RWPE2 (cell line): ENCODE data around the gene CREB3L4.
A peak's percentile ranks its signal among the peaks of the same experiment; 100 is the strongest.

Experiments used
- ATAC-seq: fragments of 200-7000 bp; cut with Tn5 transposase; 3 replicates; pipeline ENCODE4 v1.9.1; 2021; ENCODE audit warnings: low read depth
- DNase-seq: peaks from one replicate; pipeline ENCODE4 v3.0.0-alpha.2; 2020; ENCODE audit warnings: low spot score
- H3K27ac ChIP-seq: fragments of 450-650 bp; 2 replicates; pipeline ENCODE4 v1.5.1; 2017; ENCODE audit warnings: mild to moderate bottlenecking; ENCODE audit not compliant: poor library complexity, severe bottlenecking
- H3K27me3 ChIP-seq: fragments of 250-450 bp; sonication (Bioruptor Pico); 2 replicates; pipeline ENCODE4 v1.5.1; 2021; ENCODE audit warnings: mild to moderate bottlenecking, moderate library complexity; ENCODE audit not compliant: insufficient read depth, poor library complexity, severe bottlenecking
- H3K36me3 ChIP-seq: fragments of 250-450 bp; sonication (Bioruptor Pico); 2 replicates; pipeline ENCODE4 v1.5.1; 2020; ENCODE audit warnings: low read depth, mild to moderate bottlenecking, moderate library complexity
- H3K4me1 ChIP-seq: fragments of 250-450 bp; sonication (Bioruptor Pico); 2 replicates; pipeline ENCODE4 v1.5.1; 2021; ENCODE audit warnings: mild to moderate bottlenecking, moderate library complexity; ENCODE audit not compliant: insufficient read depth, poor library complexity, severe bottlenecking
- H3K4me3 ChIP-seq: fragments of 250-450 bp; sonication (Bioruptor Pico); 2 replicates; pipeline ENCODE4 v1.5.1; 2021; ENCODE audit warnings: mild to moderate bottlenecking, moderate library complexity; ENCODE audit not compliant: severe bottlenecking
- H3K9me3 ChIP-seq: fragments of 250-450 bp; sonication (Bioruptor Pico); 2 replicates; pipeline ENCODE4 v1.5.1; 2021; ENCODE audit warnings: mild to moderate bottlenecking, moderate library complexity; ENCODE audit not compliant: severe bottlenecking
- CTCF ChIP-seq: fragments of 450-650 bp; IDR thresholded peaks from one replicate; pipeline ENCODE4 v1.5.1; 2017; ENCODE audit warnings: mild to moderate bottlenecking, moderate library complexity; ENCODE audit not compliant: poor library complexity, severe bottlenecking

The CREB3L4 gene

GRCh38 chr1:153946622-153947241, 21.0 kb upstream of the CREB3L4 start, which contains the start of gene DENND4B:
Gene DENND4B (minus strand): TSS chr1:153946718. CDS start chr1:153944374, 2,344 bp downstream.
- Histone ChIP-seq H3K4me3 (peak within 1 kb of the TSS; percentile 77), H3K27me3 (no peaks in the 10 kb centered on the region), H3K27ac (peak within 1 kb of the TSS; percentile 76), H3K9me3 (no peaks in the 10 kb centered on the region), H3K4me1 (no peaks in the 10 kb centered on the region), H3K36me3 (peaks cover 48% of the 10 kb centered on the region)
- ATAC-seq (peak; percentile 91), DNase-seq (no peak)
- TF ChIP-seq CTCF: peak; percentile 98

GRCh38 chr1:153951183-153951582, 16.5 kb upstream of the CREB3L4 start:
- no peak for DNase-seq
- Histone ChIP-seq H3K27me3 (no peaks in the 10 kb centered on the region), H3K36me3 (peaks cover 46% of the 10 kb centered on the region), H3K27ac (no peak overlapping the region), H3K4me3 (no peak overlapping the region), H3K4me1 (no peaks in the 10 kb centered on the region), H3K9me3 (no peaks in the 10 kb centered on the region)
- ATAC-seq: no peak
- no peak for TF ChIP-seq CTCF

DNA sequence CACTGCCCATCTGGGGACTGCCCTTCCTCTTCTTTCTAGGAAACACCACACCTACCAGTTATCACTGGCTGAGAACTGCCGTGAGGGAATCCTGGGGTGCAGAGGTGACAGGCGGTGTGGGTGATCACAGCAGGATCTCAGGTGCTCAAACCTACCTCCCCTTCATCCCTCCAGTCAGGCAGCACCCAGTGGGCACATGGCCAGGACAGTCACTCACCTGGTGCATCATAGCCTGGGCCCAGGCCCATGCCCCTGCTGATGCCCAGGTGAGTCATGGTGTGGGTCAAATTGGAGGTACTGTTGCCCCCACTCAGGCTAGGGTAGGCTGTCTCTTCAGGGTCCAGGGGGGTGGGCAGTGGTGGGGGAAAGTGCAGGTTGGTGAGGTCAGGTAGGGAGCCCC, 15.9 kb upstream of the CREB3L4 start:
- no peak overlapping the region for H3K27ac ChIP-seq
- peaks cover 1% of the 10 kb centered on the region for H3K4me1 ChIP-seq
- ATAC-seq (peak; percentile 67; the same call in 1 of the 3 replicates), DNase-seq (peak; percentile 65)
- H3K4me3 ChIP-seq: no peak overlapping the region
- H3K27me3 ChIP-seq: no peaks in the 10 kb centered on the region
- no peak for TF ChIP-seq CTCF
- peaks cover 46% of the 10 kb centered on the region for H3K36me3 ChIP-seq
- H3K9me3 ChIP-seq: no peaks in the 10 kb centered on the region

- Histone ChIP-seq H3K4me3 (no peak overlapping the region), H3K27ac (no peak overlapping the region), H3K36me3 (peaks cover 39% of the 10 kb centered on the region), H3K4me1 (peaks cover 3% of the 10 kb centered on the region), H3K9me3 (no peaks in the 10 kb centered on the region), H3K27me3 (no peaks in the 10 kb centered on the region)
- no peak for DNase-seq
- no peak for ATAC-seq
- no peak for TF ChIP-seq CTCF
These were observed 13.8 kb upstream of the CREB3L4 start for GRCh38 chr1:153953859-153954365.

GRCh38 chr1:153954826-153955225, 12.9 kb upstream of the CREB3L4 start:
- DNase-seq (no peak), ATAC-seq (no peak)
- no peak overlapping the region for H3K4me3 ChIP-seq
- peaks cover 3% of the 10 kb centered on the region for H3K4me1 ChIP-seq
- no peak for TF ChIP-seq CTCF
- H3K36me3 ChIP-seq: peaks cover 37% of the 10 kb centered on the region
- H3K27ac ChIP-seq: no peak overlapping the region
- H3K27me3 ChIP-seq: no peaks in the 10 kb centered on the region
- no peaks in the 10 kb centered on the region for H3K9me3 ChIP-seq
